Measurements from ENCODE around the gene CX3CR1. TPM values are rescaled to one million over a fixed set of nuclear protein-coding genes. Genes with fewer than 3 reads are reported as not detected.

CX3CR1 gene
- total RNA-seq, 1 experiment from 2014 or later: not detected

DNA sequence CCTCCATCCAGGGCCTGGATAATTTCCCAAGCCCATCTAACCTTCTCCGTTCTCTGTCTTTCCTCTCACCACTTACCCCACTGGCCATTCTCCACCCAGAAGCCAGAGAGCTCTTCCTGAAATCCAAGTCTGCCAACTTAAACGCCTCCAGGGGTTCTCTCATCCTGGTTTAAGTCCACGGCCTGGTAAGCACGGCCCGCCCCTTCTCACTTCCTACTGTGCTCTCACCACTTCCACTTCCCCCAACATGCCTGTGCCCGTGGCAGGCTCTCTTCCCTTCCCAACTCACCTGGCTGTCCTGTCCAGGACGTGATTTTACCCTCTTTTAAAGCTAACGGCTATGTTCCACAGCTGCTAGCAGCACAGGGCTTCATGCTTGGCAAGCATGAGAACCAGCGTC lies 1.7 kb upstream of the CX3CR1 start:
- CTCF ChIA-PET: no interaction called here
- TF ChIP-seq CTCF (IDR thresholded peaks at IDR 0.05; ENCODE audit: unreplicated experiment): no peak
- Mint-ChIP-seq H3K4me3 (ENCODE audit: low read depth, unreplicated experiment) (no peak overlapping the region), H3K27me3 (ENCODE audit: unreplicated experiment) (peaks cover 24% of the 10 kb centered on the region), H3K4me1 (ENCODE audit: low read depth, unreplicated experiment) (no peaks in the 10 kb centered on the region), H3K9me3 (ENCODE audit: low read depth, unreplicated experiment) (no peaks in the 10 kb centered on the region), H3K36me3 (ENCODE audit: insufficient read depth, unreplicated experiment) (no peaks in the 10 kb centered on the region), H3K27ac (ENCODE audit: unreplicated experiment) (no peak overlapping the region)
- no TSS peak for BruUV-seq (replicated peaks)
- intact Hi-C loops (cut with micrococcal nuclease; ENCODE audit: unreplicated experiment): no loop called here
- no peak for DNase-seq

DNA sequence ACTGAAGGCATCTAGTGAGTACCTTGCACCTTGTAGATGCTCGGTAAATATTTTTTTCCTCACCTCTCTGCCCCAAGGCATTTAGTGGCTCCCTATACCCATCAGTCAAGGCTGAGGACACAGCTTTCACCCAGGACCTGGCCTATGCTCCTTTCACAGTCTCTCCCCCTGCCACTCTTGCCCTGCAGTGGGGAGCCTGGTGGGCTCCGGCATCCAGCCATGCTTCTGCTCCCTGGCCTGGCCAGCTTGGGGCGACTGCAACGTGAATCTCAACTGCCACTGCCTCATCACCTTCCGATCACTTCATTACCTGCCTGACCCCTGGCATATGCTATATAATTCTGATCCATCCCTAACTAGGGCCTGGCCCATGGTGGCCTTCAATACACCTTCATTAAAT lies 735 bp upstream of the CX3CR1 start:
- CTCF ChIA-PET: interaction anchor here (0.8 to 1.2 kb wide), 2 partner anchors 8 to 97 kb away, joined by 4 to 5 read pairs; no protein-coding TSS in a partner anchor
- H3K9me3 Mint-ChIP-seq (ENCODE audit: low read depth, unreplicated experiment): no peaks in the 10 kb centered on the region
- no peaks in the 10 kb centered on the region for H3K36me3 Mint-ChIP-seq (ENCODE audit: insufficient read depth, unreplicated experiment)
- H3K4me3 Mint-ChIP-seq (ENCODE audit: low read depth, unreplicated experiment): no peak overlapping the region
- H3K4me1 Mint-ChIP-seq (ENCODE audit: low read depth, unreplicated experiment): no peaks in the 10 kb centered on the region
- no peak overlapping the region for H3K27ac Mint-ChIP-seq (ENCODE audit: unreplicated experiment)
- no peak for TF ChIP-seq CTCF (IDR thresholded peaks at IDR 0.05; ENCODE audit: unreplicated experiment)
- intact Hi-C loops (cut with micrococcal nuclease; ENCODE audit: unreplicated experiment): no loop called here
- H3K27me3 Mint-ChIP-seq (ENCODE audit: unreplicated experiment): peaks cover 33% of the 10 kb centered on the region
- BruUV-seq (replicated peaks): no TSS peak
- DNase-seq: no peak

GRCh38 chr3:39278616-39278935 lies 1.3 kb downstream of the CX3CR1 start:
- Mint-ChIP-seq H3K4me1 (ENCODE audit: low read depth, unreplicated experiment) (no peaks in the 10 kb centered on the region), H3K9me3 (ENCODE audit: low read depth, unreplicated experiment) (no peaks in the 10 kb centered on the region), H3K4me3 (ENCODE audit: low read depth, unreplicated experiment) (no peak overlapping the region), H3K36me3 (ENCODE audit: insufficient read depth, unreplicated experiment) (no peaks in the 10 kb centered on the region), H3K27me3 (ENCODE audit: unreplicated experiment) (peaks cover 39% of the 10 kb centered on the region), H3K27ac (ENCODE audit: unreplicated experiment) (no peak overlapping the region)
- CTCF ChIA-PET: interaction anchor here (0.7 to 1.3 kb wide), 2 partner anchors 10 to 32 kb away, joined by 3 read pairs; no protein-coding TSS in a partner anchor
- intact Hi-C loops (cut with micrococcal nuclease; ENCODE audit: unreplicated experiment): no loop called here
- no peak for DNase-seq
- BruUV-seq (replicated peaks): no TSS peak
- no peak for TF ChIP-seq CTCF (IDR thresholded peaks at IDR 0.05; ENCODE audit: unreplicated experiment)

GRCh38 chr3:39277893-39278615 lies 1.8 kb downstream of the CX3CR1 start:
- Mint-ChIP-seq H3K9me3 (ENCODE audit: low read depth, unreplicated experiment) (no peaks in the 10 kb centered on the region), H3K36me3 (ENCODE audit: insufficient read depth, unreplicated experiment) (no peaks in the 10 kb centered on the region), H3K27ac (ENCODE audit: unreplicated experiment) (no peak overlapping the region), H3K27me3 (ENCODE audit: unreplicated experiment) (peaks cover 39% of the 10 kb centered on the region), H3K4me1 (ENCODE audit: low read depth, unreplicated experiment) (no peaks in the 10 kb centered on the region), H3K4me3 (ENCODE audit: low read depth, unreplicated experiment) (no peak overlapping the region)
- TF ChIP-seq CTCF (IDR thresholded peaks at IDR 0.05; ENCODE audit: unreplicated experiment): no peak
- intact Hi-C loops (cut with micrococcal nuclease; ENCODE audit: unreplicated experiment): no loop called here
- CTCF ChIA-PET: interaction anchor here (0.7 to 1.3 kb wide), 2 partner anchors 10 to 31 kb away, joined by 3 read pairs; no protein-coding TSS in a partner anchor
- BruUV-seq (replicated peaks): no TSS peak
- DNase-seq: no peak

All from Calu3 (cell line).